HG03280 (cell line): Measurements from ENCODE around the gene DNAJB13.

Experiments used
- ATAC-seq: cut with Tn5 transposase; IDR thresholded peaks from one replicate; pipeline ENCODE4 v1.9.1; 2021; ENCODE audit warnings: mild to moderate bottlenecking, moderate library complexity; ENCODE audit not compliant: unreplicated experiment

The DNAJB13 gene

GRCh38 chr11:73998846-73999575 lies 48.2 kb downstream of the DNAJB13 start:
- ATAC-seq, result no peak

- ATAC-seq, result no peak
Measured at GRCh38 chr11:73999581-74000306, 48.9 kb downstream of the DNAJB13 start.

GRCh38 chr11:74000307-74001133 lies 49.7 kb downstream of the DNAJB13 start:
- no peak for ATAC-seq

GRCh38 chr11:74001822-74002286 lies 51.0 kb downstream of the DNAJB13 start:
- no peak for ATAC-seq

- no peak for ATAC-seq
Measured at GRCh38 chr11:74002832-74003231, 52.0 kb downstream of the DNAJB13 start.

GRCh38 chr11:74004046-74004695 lies 53.3 kb downstream of the DNAJB13 start:
- ATAC-seq, result no peak

- ATAC-seq, result no peak
Measured at GRCh38 chr11:74004759-74005615, 54.2 kb downstream of the DNAJB13 start.

GRCh38 chr11:74005721-74006517 lies 55.1 kb downstream of the DNAJB13 start:
- no peak for ATAC-seq

- no peak for ATAC-seq
Measured at GRCh38 chr11:74006743-74007304, 56.0 kb downstream of the DNAJB13 start.

- ATAC-seq, result no peak
Measured at GRCh38 chr11:74007691-74008372, 57.0 kb downstream of the DNAJB13 start.

GRCh38 chr11:74008373-74009229 lies 57.8 kb downstream of the DNAJB13 start, which contains the start of gene UCP3:
UCP3 (minus strand) TSS chr11:74009085; CDS start chr11:74007042, 2,043 bp downstream.
- ATAC-seq, result no peak

GRCh38 chr11:74009230-74009547 lies 58.4 kb downstream of the DNAJB13 start:
- no peak for ATAC-seq

- no peak for ATAC-seq
Measured at GRCh38 chr11:74009675-74010305, 59.0 kb downstream of the DNAJB13 start.

GRCh38 chr11:74010306-74011300 lies 59.8 kb downstream of the DNAJB13 start:
- no peak for ATAC-seq

GRCh38 chr11:74011360-74012073 lies 60.7 kb downstream of the DNAJB13 start:
- ATAC-seq, result peak; percentile 69
